Spleen (tissue), 11 donors: Measurements from ENCODE around the gene TRPC6. TPM values are rescaled to one million over a fixed set of nuclear protein-coding genes. Genes with fewer than 3 reads are reported as not detected.

Experiments
- DNase-seq: peaks from one replicate; pipeline ENCODE4 v3.0.0-alpha.2; 2020
- H3K27ac ChIP-seq, 8 donors: fragments of 200-600 bp; sonication (generic) in 7 of 8; 1 replicate in 4 of 8; 2 replicates in 4 of 8; pipeline versions ENCODE4 v1.5.0 to v1.8.0; 2016 to 2021; ENCODE audit warnings: inconsistent platforms in 4 of 8, mild to moderate bottlenecking in 4 of 8, moderate library complexity in 1 of 8
- H3K27me3 ChIP-seq, 7 donors: fragments of 200-600 bp; sonication (generic) in 6 of 7; replicated peaks in 1 of 7; 1 replicate in 4 of 7; 2 replicates in 3 of 7; pipeline versions ENCODE4 v1.5.0 to v1.8.0; 2016 to 2021; ENCODE audit warnings: inconsistent platforms in 3 of 7, mild to moderate bottlenecking in 1 of 7
- H3K36me3 ChIP-seq, 6 donors: fragments of 200-600 bp; sonication (generic) in 5 of 6; 1 replicate in 4 of 6; 2 replicates in 2 of 6; pipeline versions ENCODE4 v1.5.0 to v1.8.0; 2016 to 2021; ENCODE audit warnings: inconsistent platforms in 2 of 6
- H3K4me1 ChIP-seq, 6 donors: fragments of 200-600 bp; sonication (generic) in 5 of 6; 1 replicate in 3 of 6; 2 replicates in 3 of 6; pipeline versions ENCODE4 v1.5.0 to v1.8.0; 2016 to 2021; ENCODE audit warnings: inconsistent platforms in 3 of 6
- H3K4me3 ChIP-seq, 8 donors: fragments of 200-600 bp; sonication (generic) in 7 of 8; 1 replicate in 4 of 8; 2 replicates in 4 of 8; pipeline versions ENCODE4 v1.5.0 to v1.8.0; 2016 to 2021; ENCODE audit warnings: inconsistent platforms in 4 of 8, mild to moderate bottlenecking in 4 of 8, moderate library complexity in 2 of 8
- H3K9me3 ChIP-seq, 8 donors: fragments of 200-600 bp; sonication (generic) in 7 of 8; 1 replicate in 4 of 8; 2 replicates in 4 of 8; pipeline versions ENCODE4 v1.5.0 to v1.8.0; 2016 to 2021; ENCODE audit warnings: inconsistent platforms in 4 of 8
- CTCF ChIP-seq, 11 experiments: fragments of 200-600 bp in 7 of 11; fragments of 450-650 bp in 4 of 11; sonication (generic) in 4 of 11; IDR thresholded peaks in 8 of 11; conservative IDR thresholded peaks in 3 of 11; 1 replicate in 7 of 11; 2 replicates in 4 of 11; pipeline versions ENCODE4 v1.4.0 to v1.8.0; 2016 to 2021; ENCODE audit warnings: antibody characterized with exemption in 11 of 11, inconsistent platforms in 4 of 11, mild to moderate bottlenecking in 1 of 11
- POLR2A ChIP-seq, 3 donors: fragments of 450-650 bp; IDR thresholded peaks; one replicate each; pipeline ENCODE4 v1.5.1; 2017; ENCODE audit warnings: antibody characterized with exemption in 3 of 3, mild to moderate bottlenecking in 1 of 3
- POLR2AphosphoS5 ChIP-seq, 3 donors: sonication (generic); formaldehyde crosslinking; IDR thresholded peaks; one replicate each; pipeline ENCODE4 v1.5.1; 2017; ENCODE audit warnings: antibody characterized with exemption in 3 of 3
- WGBS, 5 donors: extraction: QIAGEN DNeasy Blood & Tissue Kit in 3 of 5; methylation state at CpG; one replicate each; pipeline versions ENCODE4 v1.1.5 to v1.1.7; 2013 to 2018; 5-methylcytosine and 5-hydroxymethylcytosine counted together
- intact Hi-C: fragments of 100-400 bp; cut with DNase I; formaldehyde crosslinking; loops from one replicate; pipeline ENCODE4 v1.15.0; 2023; ENCODE audit warnings: low total_unique reads
- polyA plus RNA-seq, 3 donors: library from polyadenylated mRNA; stranded (reverse); fragments of 200-250 nt; gene quantifications; one replicate each; pipeline ENCODE4 v1.2.1, GENCODE V29; 2013
- total RNA-seq, 7 donors: library from RNA; depleted of rRNA in 3 of 7; stranded (reverse); fragments of >200 nt in 3 of 7; fragmentation: NEBNext Ultra II Directional in 4 of 7; extraction: Animal tissue kit (Norgen Biotek cat#: 25700) in 4 of 7; gene quantifications; one replicate each; pipeline versions ENCODE4 v1.1.0 to v1.2.1, GENCODE V29; 2016 to 2021
- donor health status: healthy with polysubstance abuse.
- donor health status: DM: no; HTN: no; CAD: no; lungs with moderate emphysema.
- donor health status: DM: no; HTN: no; CAD: no.
- donor health status: Bipolar disorder and iron deficiency.
- donor health status: healthy.
- donor health status: DM: no; HTN: no; CAD: no.
- donor health status: DM: yes; HTN: yes; CAD: no.

Gene TRPC6
- total and polyA plus RNA-seq, 10 donors: 0.30 to 6.6 (median 2.3) TPM

DNA sequence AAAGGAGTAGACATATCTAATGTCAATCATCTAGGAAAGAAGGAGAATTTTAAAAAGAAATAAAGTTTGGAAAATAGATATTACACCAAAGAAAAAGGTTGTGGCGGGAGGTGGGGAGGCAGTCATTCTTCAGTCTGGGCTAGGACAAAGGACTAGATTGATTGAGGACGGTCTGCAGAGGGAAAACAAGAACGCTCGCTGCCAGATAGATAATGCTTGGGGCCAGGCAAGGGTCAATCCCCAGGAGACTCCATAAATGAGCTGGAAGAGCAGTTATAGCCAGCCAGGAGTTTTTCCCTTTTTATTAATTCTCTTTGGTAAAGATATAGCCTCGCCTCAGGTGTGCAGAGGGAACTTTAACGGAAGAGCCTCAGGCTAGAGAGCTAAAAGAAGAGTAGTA is 6.3 kb downstream of the TRPC6 start:
- Histone ChIP-seq H3K27me3 (peaks cover 0 to 17% (median 0%) of the 10 kb centered on the region in 7 donors), H3K4me3 (no peak overlapping the region), H3K9me3 (peaks cover 0 to 10% (median 2%) of the 10 kb centered on the region in 8 donors), H3K4me1 (peaks cover 0 to 1% (median 0%) of the 10 kb centered on the region in 6 donors), H3K27ac (no peak overlapping the region), H3K36me3 (no peaks in the 10 kb centered on the region)
- 73 to 86% (median 81%) methylated on average over 6 of the region's 6 CpGs for WGBS, 5 donors
- no peak for TF ChIP-seq POLR2A (IDR thresholded peaks at IDR 0.05)
- TF ChIP-seq CTCF (IDR thresholded peaks at IDR 0.05 in 8 of 11, conservative IDR thresholded peaks at IDR 0.05 in 3 of 11): no peak
- TF ChIP-seq POLR2AphosphoS5 (IDR thresholded peaks at IDR 0.05): no peak
- DNase-seq: no peak
- intact Hi-C loops: no loop called here

DNA sequence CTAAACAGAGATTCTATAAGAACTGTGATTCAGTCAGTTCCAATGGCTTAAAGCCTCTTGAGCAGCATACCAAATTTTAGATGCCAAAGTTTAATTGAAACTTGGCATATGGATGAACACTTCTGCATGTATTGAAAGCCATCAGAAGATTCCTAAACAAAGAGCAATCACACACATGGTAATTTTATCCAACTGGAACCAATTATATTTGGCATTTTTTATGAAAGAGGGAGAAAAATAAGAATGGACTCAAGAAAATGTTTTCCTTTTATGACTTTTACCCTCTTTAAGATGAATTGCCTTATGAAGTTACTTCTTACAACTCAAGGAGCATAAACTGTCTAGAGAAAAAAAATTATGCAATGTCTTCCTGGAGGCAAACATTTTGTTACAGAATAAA is 7.4 kb downstream of the TRPC6 start:
- intact Hi-C loops: no loop called here
- no peaks in the 10 kb centered on the region for H3K36me3 ChIP-seq
- no peak for TF ChIP-seq POLR2AphosphoS5 (IDR thresholded peaks at IDR 0.05)
- TF ChIP-seq POLR2A (IDR thresholded peaks at IDR 0.05): no peak
- TF ChIP-seq CTCF (IDR thresholded peaks at IDR 0.05 in 8 of 11, conservative IDR thresholded peaks at IDR 0.05 in 3 of 11): no peak
- H3K4me3 ChIP-seq: no peak overlapping the region
- H3K27me3 ChIP-seq: peaks cover 0 to 7% (median 0%) of the 10 kb centered on the region in 7 donors
- no peak for DNase-seq
- peaks cover 0 to 20% (median 3%) of the 10 kb centered on the region in 8 donors for H3K9me3 ChIP-seq
- H3K27ac ChIP-seq: no peak overlapping the region
- H3K4me1 ChIP-seq: no peaks in the 10 kb centered on the region

DNA sequence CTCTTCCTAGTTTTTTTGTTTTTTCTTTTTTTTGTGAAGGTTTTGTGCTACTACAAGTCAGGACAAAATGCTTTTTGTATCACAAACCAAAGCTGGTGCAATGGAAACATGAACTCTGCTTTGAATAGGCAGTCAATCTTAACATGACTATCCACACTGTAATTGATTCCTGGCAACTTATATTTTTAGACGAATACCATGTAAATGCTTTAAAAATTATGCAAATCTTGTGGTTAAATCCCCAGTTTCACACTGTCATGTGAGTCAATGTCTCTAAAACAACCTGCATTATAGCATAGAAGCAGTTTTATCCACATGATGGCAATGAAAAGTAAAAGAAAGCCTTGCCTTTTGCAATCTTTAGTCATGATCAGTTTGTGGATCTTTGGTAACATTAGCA is 8.9 kb downstream of the TRPC6 start:
- no peaks in the 10 kb centered on the region for H3K4me1 ChIP-seq
- intact Hi-C loops: no loop called here
- peaks cover 0 to 23% (median 6%) of the 10 kb centered on the region in 8 donors for H3K9me3 ChIP-seq
- no peak overlapping the region for H3K27ac ChIP-seq
- H3K4me3 ChIP-seq: no peak overlapping the region
- WGBS, 5 donors: 0 to 35% (median 1%) methylated on average over 1 of the region's 1 CpG
- H3K27me3 ChIP-seq: no peaks in the 10 kb centered on the region
- no peaks in the 10 kb centered on the region for H3K36me3 ChIP-seq
- no peak for DNase-seq
- TF ChIP-seq POLR2A (IDR thresholded peaks at IDR 0.05) (no peak), POLR2AphosphoS5 (IDR thresholded peaks at IDR 0.05) (no peak), CTCF (IDR thresholded peaks at IDR 0.05 in 8 of 11, conservative IDR thresholded peaks at IDR 0.05 in 3 of 11) (no peak)

DNA sequence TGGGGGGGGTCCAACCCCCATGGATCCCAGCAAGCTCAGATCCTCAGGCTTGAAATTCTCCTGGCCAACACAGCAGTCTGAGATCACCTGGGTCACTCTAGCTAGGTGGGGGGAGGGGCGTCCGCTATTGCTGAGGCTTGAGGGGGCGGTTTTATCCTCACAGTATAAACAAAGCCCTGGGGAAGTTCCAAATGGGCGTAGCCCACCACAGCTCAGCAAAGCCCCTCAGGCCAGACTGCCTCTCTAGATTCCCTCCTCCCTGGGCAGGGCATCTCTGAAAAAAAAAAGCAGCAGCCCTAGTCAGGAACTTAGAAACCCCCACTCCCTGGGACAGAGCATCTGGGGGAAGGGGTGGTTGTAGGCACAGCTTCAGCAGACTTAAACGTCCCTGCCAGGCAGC is 16.7 kb downstream of the TRPC6 start:
- Histone ChIP-seq H3K9me3 (peaks cover 0 to 14% (median 4%) of the 10 kb centered on the region in 8 donors), H3K27ac (no peak overlapping the region), H3K27me3 (no peaks in the 10 kb centered on the region), H3K36me3 (no peaks in the 10 kb centered on the region), H3K4me3 (no peak overlapping the region), H3K4me1 (no peaks in the 10 kb centered on the region)
- no peak for TF ChIP-seq POLR2AphosphoS5 (IDR thresholded peaks at IDR 0.05)
- TF ChIP-seq CTCF (IDR thresholded peaks at IDR 0.05 in 8 of 11, conservative IDR thresholded peaks at IDR 0.05 in 3 of 11): no peak
- no peak for TF ChIP-seq POLR2A (IDR thresholded peaks at IDR 0.05)
- DNase-seq: no peak
- intact Hi-C loops: no loop called here
- 56 to 79% (median 67%) methylated on average over 4 to 5 of the region's 5 CpGs for WGBS, 5 donors
